Measurements from ENCODE around the gene PTPRU.
A peak's percentile ranks its signal among the peaks of the same experiment; 100 is the strongest.

Gene PTPRU

DNA sequence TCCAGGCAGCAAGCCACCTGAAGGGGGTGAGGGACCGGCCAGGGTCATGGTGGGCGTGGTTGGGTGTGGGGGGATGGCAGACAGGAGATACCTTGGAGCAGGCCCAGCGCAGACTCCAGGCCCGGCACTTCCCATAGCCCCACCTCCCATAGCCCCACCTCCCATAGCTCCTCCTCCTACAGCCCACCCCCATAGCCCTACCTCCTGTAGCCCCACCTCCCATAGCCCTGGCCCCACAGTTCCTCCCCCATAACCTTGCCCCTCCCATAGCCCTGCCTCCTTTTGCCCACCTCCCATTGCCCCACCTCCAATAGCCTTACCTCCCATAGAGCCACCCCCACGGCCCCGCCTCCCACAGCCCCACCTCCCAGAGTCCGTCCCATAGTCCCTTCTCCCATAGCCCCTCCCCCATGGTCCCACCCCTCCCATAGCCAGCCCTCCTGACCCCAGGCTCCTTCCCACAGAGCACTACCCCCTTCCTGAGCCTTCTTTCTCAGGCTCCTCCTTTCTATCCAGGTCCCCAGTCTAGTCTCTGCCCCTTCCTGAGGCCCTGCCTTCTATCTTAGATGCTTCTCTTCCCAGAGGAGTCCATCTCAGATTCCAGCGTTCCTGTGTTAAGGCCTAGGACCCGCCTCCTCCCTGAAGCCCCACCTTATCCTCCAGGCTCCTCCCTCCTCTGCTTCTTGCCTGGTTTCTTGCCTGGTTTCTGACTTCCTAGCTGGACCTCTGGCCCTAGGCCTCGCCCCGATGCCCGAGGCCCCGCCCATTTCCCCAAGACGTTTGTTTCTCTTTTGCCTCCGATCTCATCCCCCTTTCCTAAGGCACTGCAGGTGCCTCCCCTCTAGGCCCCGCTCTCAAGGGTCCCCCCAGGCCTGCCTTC lies 46.8 kb downstream of the PTPRU start:
- H3K27me3 Mint-ChIP-seq = peaks cover 28% of the 10 kb centered on the region
- H3K4me1 Mint-ChIP-seq = peaks cover 8% of the 10 kb centered on the region
- H3K9me3 Mint-ChIP-seq = no peaks in the 10 kb centered on the region
- no peak for ATAC-seq (replicated peaks; ENCODE audit: extremely low read depth, poor library complexity, severe bottlenecking)
- no peak for DNase-seq (ENCODE audit: low spot score in 2 of 2)
- peak overlapping the region; percentile 57 for H3K4me3 Mint-ChIP-seq
- peaks cover 1% of the 10 kb centered on the region for H3K36me3 Mint-ChIP-seq (ENCODE audit: insufficient read depth)
- peak overlapping the region; percentile 22 for H3K27ac Mint-ChIP-seq (ENCODE audit: low read depth)

DNA sequence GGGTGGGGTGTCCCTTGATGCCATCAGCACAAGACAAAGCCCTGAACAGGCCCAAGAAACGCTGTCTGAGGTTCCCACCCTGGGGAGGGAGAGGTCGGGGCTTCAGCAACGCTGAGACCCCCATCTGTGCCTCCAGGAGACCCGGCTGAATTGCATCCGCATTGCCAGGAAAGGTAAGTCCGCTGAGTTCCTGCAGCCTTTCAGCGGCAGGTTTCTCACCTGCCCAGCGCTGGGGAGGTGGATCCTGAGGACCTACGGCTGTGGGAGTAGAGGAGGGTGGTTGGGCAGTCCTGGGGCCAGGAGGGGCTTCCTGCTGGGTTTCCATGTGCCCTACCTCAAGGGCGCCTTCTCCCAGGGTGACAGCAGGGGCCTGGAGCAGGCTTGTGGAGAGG lies 47.5 kb downstream of the PTPRU start:
- Mint-ChIP-seq H3K9me3 (no peaks in the 10 kb centered on the region), H3K36me3 (ENCODE audit: insufficient read depth) (peaks cover 1% of the 10 kb centered on the region), H3K27me3 (peaks cover 22% of the 10 kb centered on the region), H3K4me1 (peaks cover 8% of the 10 kb centered on the region), H3K4me3 (peak overlapping the region; percentile 57), H3K27ac (ENCODE audit: low read depth) (no peak overlapping the region)
- DNase-seq (ENCODE audit: low spot score in 2 of 2) (no peak), ATAC-seq (replicated peaks; ENCODE audit: extremely low read depth, poor library complexity, severe bottlenecking) (no peak)

DNA sequence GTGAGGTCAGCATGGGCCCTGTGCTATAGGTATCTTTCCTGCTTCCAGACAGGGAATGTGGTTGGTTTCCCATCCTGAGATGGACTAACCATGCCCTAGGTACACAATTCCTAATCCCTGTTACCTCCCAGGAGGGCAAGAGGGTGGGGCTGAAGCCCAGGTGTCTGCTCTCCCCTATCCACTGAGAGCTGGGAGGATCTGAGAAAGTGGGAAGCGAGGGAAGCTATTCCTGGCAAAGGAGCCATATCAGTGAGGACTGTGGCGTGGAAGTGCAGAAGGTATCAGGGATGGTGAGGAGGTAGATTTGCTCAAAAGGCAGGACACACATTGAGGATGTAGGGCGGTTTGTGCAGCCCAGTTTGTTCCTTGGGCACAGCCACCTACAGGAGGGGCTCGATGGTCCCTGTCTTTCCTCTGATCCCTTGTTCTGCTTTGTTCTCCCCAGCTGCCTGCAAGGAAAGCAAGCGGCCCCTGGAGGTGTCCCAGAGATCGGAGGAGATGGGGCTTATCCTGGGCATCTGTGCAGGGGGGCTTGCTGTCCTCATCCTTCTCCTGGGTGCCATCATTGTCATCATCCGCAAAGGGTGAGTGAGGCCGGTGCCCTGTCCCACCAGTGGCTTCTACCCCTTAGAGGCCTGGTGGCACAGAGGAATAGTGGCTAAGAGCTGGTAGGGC lies 48.1 kb downstream of the PTPRU start:
- Mint-ChIP-seq H3K27me3 (peaks cover 16% of the 10 kb centered on the region), H3K9me3 (no peaks in the 10 kb centered on the region), H3K4me1 (peaks cover 8% of the 10 kb centered on the region), H3K27ac (ENCODE audit: low read depth) (no peak overlapping the region), H3K4me3 (no peak overlapping the region), H3K36me3 (ENCODE audit: insufficient read depth) (peaks cover 1% of the 10 kb centered on the region)
- ATAC-seq (replicated peaks; ENCODE audit: extremely low read depth, poor library complexity, severe bottlenecking) (no peak), DNase-seq (ENCODE audit: low spot score in 2 of 2) (no peak)

DNA sequence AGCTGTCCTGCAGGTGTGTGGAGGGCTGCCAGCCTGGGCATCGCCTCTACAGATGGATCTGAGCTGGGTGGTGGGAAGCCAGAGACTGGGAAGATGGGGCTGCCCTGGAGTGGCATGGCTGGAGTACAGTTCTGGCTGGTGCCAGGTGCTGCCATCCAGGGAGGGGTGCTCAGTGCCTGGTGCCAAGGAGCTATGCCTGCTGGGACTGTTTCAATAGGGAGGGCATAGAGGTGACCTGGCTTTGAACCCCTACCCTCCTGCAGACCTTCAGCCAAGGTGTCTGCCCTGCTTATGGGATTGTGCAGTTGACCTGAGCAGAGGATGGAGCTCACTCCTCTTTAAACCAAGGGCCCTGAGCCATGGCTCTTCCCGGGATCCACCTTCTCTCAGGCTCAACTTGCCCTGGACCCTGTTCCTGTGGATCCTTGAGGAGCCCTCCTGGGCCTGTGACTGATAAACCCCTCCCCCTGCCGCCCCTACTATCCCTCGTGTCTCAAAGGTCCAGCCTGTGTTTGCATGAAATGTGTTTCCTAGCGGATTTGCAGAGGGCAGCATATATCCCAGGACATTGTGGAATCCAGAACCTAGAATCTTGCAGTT lies 48.7 kb downstream of the PTPRU start:
- DNase-seq (ENCODE audit: low spot score in 2 of 2) = no peak
- no peak for ATAC-seq (replicated peaks; ENCODE audit: extremely low read depth, poor library complexity, severe bottlenecking)
- H3K9me3 Mint-ChIP-seq = no peaks in the 10 kb centered on the region
- peaks cover 9% of the 10 kb centered on the region for H3K27me3 Mint-ChIP-seq
- peaks cover 8% of the 10 kb centered on the region for H3K4me1 Mint-ChIP-seq
- peaks cover 1% of the 10 kb centered on the region for H3K36me3 Mint-ChIP-seq (ENCODE audit: insufficient read depth)
- H3K27ac Mint-ChIP-seq (ENCODE audit: low read depth) = no peak overlapping the region
- H3K4me3 Mint-ChIP-seq = no peak overlapping the region

DNA sequence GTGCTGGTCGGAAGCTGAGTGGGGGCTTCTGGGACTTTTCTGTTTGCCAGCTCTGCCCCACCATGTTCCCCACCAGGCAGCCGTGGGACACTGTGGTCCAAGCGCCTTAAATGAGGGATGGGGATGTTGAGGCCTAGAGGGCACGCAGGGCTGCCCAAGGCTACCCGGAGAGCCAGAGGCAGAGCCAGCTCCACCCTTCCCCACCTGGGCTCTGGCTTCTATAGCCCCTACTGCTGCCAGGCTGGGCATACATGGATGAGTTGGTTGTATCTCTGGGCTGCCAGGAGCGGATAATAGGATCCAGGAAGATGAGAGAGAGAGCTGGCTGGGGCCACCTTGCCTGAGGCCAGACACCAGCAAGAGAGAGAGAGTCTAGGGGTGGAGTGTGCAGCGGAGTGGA lies 49.4 kb downstream of the PTPRU start:
- no peak for ATAC-seq (replicated peaks; ENCODE audit: extremely low read depth, poor library complexity, severe bottlenecking)

GRCh38 chr1:29286194-29286767 lies 50.0 kb downstream of the PTPRU start:
- no peak for ATAC-seq (replicated peaks; ENCODE audit: extremely low read depth, poor library complexity, severe bottlenecking)
- Mint-ChIP-seq H3K4me3 (no peak overlapping the region), H3K27ac (ENCODE audit: low read depth) (peak overlapping the region; percentile 9), H3K4me1 (peaks cover 8% of the 10 kb centered on the region), H3K27me3 (peaks cover 6% of the 10 kb centered on the region), H3K36me3 (ENCODE audit: insufficient read depth) (peaks cover 1% of the 10 kb centered on the region), H3K9me3 (no peaks in the 10 kb centered on the region)
- no peak for DNase-seq (ENCODE audit: low spot score in 2 of 2)

More for the DNA sequence above, 49.4 kb downstream of the PTPRU start:
- H3K27ac Mint-ChIP-seq (ENCODE audit: low read depth) = peak overlapping the region; percentile 9
- H3K36me3 Mint-ChIP-seq (ENCODE audit: insufficient read depth) = peaks cover 1% of the 10 kb centered on the region
- peaks cover 8% of the 10 kb centered on the region for H3K4me1 Mint-ChIP-seq
- no peaks in the 10 kb centered on the region for H3K9me3 Mint-ChIP-seq
- H3K27me3 Mint-ChIP-seq = peaks cover 8% of the 10 kb centered on the region
- no peak for DNase-seq (ENCODE audit: low spot score in 2 of 2)
- H3K4me3 Mint-ChIP-seq = no peak overlapping the region

DNA sequence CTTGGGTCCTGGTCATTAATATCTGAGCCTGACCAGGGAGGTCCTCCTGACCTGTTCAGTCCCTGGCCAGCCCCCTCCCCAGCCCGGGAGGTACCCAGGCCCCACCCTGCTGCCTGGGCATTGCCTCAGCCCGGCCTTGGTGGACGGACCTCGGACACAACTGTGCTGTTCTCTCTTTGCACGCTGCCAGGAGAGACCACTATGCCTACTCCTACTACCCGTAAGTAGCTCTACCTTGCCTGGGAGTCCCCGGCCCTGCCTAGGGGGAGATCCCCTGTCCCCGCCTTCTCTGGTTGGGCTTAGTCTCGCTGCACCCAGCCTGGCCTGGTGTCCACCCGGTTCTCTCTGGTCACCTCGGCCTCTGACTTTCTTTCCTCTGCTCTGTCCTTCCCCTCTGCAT lies 53.2 kb downstream of the PTPRU start:
- no peaks in the 10 kb centered on the region for H3K4me1 Mint-ChIP-seq
- H3K4me3 Mint-ChIP-seq = no peak overlapping the region
- H3K27me3 Mint-ChIP-seq = peaks cover 10% of the 10 kb centered on the region
- no peaks in the 10 kb centered on the region for H3K9me3 Mint-ChIP-seq
- ATAC-seq (replicated peaks; ENCODE audit: extremely low read depth, poor library complexity, severe bottlenecking) (no peak), DNase-seq (ENCODE audit: low spot score in 2 of 2) (no peak)
- peaks cover 1% of the 10 kb centered on the region for H3K36me3 Mint-ChIP-seq (ENCODE audit: insufficient read depth)
- no peak overlapping the region for H3K27ac Mint-ChIP-seq (ENCODE audit: low read depth)

DNA sequence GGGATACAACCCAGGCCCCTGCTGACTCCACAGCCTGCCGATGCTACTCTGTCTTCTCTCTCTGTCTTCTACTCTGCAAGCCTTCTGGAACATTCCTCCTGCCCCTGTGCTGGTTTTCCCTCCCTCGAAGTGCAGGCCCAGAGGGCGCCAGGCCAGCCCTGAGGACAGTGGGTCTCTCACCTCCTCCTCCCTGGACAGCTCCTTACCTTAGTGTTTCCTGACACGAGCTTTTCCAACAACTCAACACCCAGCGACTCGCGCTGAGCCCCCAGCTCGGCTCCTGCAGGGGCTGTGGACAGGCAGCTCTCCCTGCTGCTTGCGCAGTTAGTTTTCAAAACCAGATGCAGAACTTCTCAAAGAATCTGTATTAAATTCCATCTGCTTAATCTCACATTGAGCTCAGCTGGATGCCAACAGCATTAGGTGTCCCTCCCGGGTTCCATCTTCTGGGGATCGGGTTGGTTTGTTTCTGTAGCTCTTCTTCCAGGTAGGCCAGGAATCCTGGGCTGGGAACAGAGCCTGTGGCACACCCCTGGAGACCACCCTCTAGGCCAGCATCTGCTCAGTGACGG lies 54.2 kb downstream of the PTPRU start:
- Mint-ChIP-seq H3K9me3 (no peaks in the 10 kb centered on the region), H3K36me3 (ENCODE audit: insufficient read depth) (peaks cover 1% of the 10 kb centered on the region), H3K27ac (ENCODE audit: low read depth) (no peak overlapping the region), H3K4me1 (no peaks in the 10 kb centered on the region), H3K4me3 (no peak overlapping the region), H3K27me3 (peaks cover 19% of the 10 kb centered on the region)
- DNase-seq (ENCODE audit: low spot score in 2 of 2) (no peak), ATAC-seq (replicated peaks; ENCODE audit: extremely low read depth, poor library complexity, severe bottlenecking) (no peak)

DNA sequence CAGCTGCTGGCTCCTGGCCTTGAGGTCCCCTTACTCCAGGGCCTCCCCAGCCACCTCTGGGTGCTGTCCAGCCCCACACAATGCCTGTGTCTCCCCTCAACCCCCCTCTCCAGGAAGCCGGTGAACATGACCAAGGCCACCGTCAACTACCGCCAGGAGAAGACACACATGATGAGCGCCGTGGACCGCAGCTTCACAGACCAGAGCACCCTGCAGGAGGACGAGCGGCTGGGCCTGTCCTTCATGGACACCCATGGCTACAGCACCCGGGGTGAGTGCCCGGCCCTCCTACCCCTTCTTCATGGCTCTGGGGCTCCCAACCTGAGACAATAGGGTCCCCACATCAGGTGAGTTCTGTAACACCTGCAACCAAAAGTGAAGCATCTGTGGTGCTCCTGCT lies 55.4 kb downstream of the PTPRU start:
- H3K27ac Mint-ChIP-seq (ENCODE audit: low read depth) = no peak overlapping the region
- H3K9me3 Mint-ChIP-seq = no peaks in the 10 kb centered on the region
- H3K27me3 Mint-ChIP-seq = peaks cover 22% of the 10 kb centered on the region
- ATAC-seq (replicated peaks; ENCODE audit: extremely low read depth, poor library complexity, severe bottlenecking) (no peak), DNase-seq (ENCODE audit: low spot score in 2 of 2) (no peak)
- H3K4me3 Mint-ChIP-seq = no peak overlapping the region
- no peaks in the 10 kb centered on the region for H3K36me3 Mint-ChIP-seq (ENCODE audit: insufficient read depth)
- no peaks in the 10 kb centered on the region for H3K4me1 Mint-ChIP-seq

- no peak overlapping the region for H3K4me3 Mint-ChIP-seq
Observed at GRCh38 chr1:29292344-29292743, 56.0 kb downstream of the PTPRU start.

DNA sequence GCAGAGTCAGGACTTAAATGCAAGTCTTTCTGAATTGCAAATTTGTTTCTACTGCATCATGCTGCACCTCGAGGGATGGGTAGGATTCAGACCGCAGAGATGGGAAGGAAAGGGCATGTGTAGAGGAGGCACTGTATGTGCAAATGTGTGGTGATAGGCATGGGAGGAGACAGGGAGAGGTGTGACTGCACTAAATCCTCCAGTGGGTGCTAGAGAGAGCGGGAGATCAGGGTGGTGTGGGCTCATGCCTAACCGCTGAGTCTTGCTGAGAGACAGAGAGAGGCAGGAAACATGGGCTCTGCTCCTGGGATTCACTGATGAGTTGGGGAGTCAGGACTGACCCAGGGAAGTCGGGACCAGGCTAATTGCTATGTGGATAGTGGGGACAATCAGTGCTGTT lies 61.1 kb downstream of the PTPRU start:
- Mint-ChIP-seq H3K36me3 (ENCODE audit: insufficient read depth) (peaks cover 3% of the 10 kb centered on the region), H3K27ac (ENCODE audit: low read depth) (no peak overlapping the region), H3K9me3 (no peaks in the 10 kb centered on the region), H3K4me3 (no peak overlapping the region), H3K4me1 (no peaks in the 10 kb centered on the region), H3K27me3 (peaks cover 62% of the 10 kb centered on the region)
- ATAC-seq (replicated peaks; ENCODE audit: extremely low read depth, poor library complexity, severe bottlenecking) (no peak), DNase-seq (ENCODE audit: low spot score in 2 of 2) (no peak)

More at GRCh38 chr1:29292344-29292743, 56.0 kb downstream of the PTPRU start:
- Mint-ChIP-seq H3K27me3 (peaks cover 28% of the 10 kb centered on the region), H3K27ac (ENCODE audit: low read depth) (no peak overlapping the region), H3K4me1 (no peaks in the 10 kb centered on the region), H3K9me3 (no peaks in the 10 kb centered on the region), H3K36me3 (ENCODE audit: insufficient read depth) (no peaks in the 10 kb centered on the region)
- no peak for DNase-seq (ENCODE audit: low spot score in 2 of 2)
- ATAC-seq (replicated peaks; ENCODE audit: extremely low read depth, poor library complexity, severe bottlenecking) = no peak

GRCh38 chr1:29298246-29298645 lies 61.9 kb downstream of the PTPRU start:
- ATAC-seq (replicated peaks; ENCODE audit: extremely low read depth, poor library complexity, severe bottlenecking) (no peak), DNase-seq (ENCODE audit: low spot score in 2 of 2) (no peak)
- Mint-ChIP-seq H3K4me1 (no peaks in the 10 kb centered on the region), H3K27me3 (peaks cover 62% of the 10 kb centered on the region), H3K36me3 (ENCODE audit: insufficient read depth) (peaks cover 3% of the 10 kb centered on the region), H3K4me3 (no peak overlapping the region), H3K27ac (ENCODE audit: low read depth) (no peak overlapping the region), H3K9me3 (no peaks in the 10 kb centered on the region)
